NCI-H345 (cell line): ENCODE data around the gene PSME4.

Experiments used
- DNase-seq: peaks from one replicate; lab custom pipeline; 2025; lab: John Stamatoyannopoulos, UW

Gene PSME4, protein sequence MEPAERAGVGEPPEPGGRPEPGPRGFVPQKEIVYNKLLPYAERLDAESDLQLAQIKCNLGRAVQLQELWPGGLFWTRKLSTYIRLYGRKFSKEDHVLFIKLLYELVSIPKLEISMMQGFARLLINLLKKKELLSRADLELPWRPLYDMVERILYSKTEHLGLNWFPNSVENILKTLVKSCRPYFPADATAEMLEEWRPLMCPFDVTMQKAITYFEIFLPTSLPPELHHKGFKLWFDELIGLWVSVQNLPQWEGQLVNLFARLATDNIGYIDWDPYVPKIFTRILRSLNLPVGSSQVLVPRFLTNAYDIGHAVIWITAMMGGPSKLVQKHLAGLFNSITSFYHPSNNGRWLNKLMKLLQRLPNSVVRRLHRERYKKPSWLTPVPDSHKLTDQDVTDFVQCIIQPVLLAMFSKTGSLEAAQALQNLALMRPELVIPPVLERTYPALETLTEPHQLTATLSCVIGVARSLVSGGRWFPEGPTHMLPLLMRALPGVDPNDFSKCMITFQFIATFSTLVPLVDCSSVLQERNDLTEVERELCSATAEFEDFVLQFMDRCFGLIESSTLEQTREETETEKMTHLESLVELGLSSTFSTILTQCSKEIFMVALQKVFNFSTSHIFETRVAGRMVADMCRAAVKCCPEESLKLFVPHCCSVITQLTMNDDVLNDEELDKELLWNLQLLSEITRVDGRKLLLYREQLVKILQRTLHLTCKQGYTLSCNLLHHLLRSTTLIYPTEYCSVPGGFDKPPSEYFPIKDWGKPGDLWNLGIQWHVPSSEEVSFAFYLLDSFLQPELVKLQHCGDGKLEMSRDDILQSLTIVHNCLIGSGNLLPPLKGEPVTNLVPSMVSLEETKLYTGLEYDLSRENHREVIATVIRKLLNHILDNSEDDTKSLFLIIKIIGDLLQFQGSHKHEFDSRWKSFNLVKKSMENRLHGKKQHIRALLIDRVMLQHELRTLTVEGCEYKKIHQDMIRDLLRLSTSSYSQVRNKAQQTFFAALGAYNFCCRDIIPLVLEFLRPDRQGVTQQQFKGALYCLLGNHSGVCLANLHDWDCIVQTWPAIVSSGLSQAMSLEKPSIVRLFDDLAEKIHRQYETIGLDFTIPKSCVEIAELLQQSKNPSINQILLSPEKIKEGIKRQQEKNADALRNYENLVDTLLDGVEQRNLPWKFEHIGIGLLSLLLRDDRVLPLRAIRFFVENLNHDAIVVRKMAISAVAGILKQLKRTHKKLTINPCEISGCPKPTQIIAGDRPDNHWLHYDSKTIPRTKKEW (N-terminal part only)

DNA sequence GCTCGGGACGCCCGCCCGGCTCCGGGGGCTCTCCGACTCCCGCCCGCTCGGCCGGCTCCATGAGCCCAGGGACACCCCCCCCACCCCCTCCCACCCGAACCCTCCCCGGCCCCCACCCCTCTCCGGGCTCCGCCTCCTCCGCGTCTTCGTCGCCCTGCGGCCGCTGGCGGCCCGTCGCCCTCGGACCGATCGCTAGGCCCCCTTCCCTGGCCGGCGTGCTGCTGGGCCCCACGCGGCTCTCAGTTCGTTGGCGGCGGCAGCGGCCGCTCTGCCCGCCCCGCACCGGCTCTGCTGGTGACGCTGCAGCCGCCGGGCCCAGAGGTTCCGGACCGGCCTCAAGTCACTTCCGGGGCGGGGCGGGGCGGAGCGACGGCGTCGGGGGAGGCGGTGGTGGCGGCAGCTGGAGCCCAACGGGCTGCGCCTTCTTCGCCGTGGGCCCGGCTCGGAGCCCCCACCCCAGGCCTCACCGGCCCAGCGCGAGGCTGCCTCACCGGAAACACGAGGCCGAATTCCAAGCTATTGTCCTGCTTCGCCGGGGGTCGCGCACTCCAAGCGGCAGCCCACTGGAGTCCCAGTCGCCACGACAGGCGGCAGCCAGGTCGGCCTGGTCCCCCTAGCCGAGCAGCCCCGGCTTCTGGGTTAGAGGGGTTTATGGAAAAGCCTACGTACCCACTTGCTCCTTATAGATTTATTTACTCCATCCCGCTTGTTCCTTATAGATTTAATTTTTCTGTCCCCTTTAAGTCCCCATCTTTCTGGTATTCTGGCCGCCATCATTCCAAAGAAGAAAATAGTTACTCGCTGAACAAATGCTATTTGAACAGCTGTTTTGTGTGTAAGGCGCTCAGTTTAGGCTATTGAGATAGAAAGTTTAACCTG lies at the start of gene PSME4:
Gene PSME4 (minus strand): TSS at position 270 of the 879 bp plus-strand sequence. CDS start 209 bp downstream, at position 61.
- peak; percentile 89 for DNase-seq

DNA sequence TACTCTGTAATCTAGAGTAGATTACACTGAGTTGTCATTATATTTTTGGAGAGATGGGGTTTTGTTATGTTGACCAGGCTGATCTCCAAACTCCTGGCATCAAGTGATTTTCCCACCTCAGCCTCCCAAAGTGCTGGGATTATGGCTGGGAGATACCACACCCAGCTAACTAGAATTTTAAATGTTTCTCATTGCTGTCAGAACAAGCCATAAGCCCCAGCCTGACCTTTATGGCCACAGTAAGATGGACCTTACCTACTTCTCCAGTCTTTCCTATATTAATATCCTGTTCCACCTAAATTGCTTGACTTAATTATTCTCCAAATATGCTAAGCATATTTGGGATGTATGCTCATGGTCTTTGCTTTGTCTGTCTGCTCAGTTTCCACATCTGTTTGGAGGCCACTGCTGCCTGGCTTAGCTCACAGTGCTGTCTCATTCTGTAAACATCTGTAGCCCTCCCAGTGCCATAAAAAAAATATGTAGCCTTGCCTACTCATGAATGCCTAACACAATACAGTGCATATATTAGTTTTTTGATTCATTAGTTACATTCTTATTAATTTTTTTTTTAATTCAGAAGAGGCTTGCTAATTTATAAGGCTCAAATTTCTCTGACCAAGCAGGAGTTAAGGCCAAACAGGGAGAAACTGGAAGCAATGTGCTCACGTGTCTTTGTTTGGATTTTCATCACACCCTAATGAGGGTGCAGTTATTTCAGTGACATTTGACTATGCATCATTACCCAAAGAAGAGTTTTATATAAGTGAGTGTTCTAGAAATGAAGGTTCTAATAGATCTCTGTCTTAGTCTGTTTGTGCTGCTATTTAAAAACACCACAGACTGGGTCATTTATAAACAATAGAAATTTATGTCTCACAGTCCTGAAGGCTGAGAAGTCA lies 45.3 kb upstream of the PSME4 start:
- DNase-seq, result no peak

DNA sequence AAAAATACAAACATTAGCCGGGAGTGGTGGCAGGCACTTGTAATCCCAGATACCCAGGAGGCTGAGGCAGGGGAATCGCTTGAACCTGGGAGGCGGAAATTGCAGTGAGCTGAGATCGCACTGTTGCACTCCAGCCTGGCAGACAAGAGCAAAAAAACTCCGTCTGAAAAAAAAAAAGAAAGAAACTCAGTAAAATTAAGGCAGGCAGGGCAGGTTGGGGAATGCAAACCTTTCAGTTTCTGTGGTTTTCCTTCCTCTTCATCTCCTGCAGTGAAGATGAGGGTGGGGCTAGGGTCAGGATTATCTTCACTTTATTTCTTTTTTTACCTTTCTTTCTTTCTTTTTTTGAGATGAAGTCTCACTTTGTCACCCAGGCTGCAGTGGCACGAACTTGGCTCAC lies 43.2 kb upstream of the PSME4 start:
- DNase-seq, result no peak

DNA sequence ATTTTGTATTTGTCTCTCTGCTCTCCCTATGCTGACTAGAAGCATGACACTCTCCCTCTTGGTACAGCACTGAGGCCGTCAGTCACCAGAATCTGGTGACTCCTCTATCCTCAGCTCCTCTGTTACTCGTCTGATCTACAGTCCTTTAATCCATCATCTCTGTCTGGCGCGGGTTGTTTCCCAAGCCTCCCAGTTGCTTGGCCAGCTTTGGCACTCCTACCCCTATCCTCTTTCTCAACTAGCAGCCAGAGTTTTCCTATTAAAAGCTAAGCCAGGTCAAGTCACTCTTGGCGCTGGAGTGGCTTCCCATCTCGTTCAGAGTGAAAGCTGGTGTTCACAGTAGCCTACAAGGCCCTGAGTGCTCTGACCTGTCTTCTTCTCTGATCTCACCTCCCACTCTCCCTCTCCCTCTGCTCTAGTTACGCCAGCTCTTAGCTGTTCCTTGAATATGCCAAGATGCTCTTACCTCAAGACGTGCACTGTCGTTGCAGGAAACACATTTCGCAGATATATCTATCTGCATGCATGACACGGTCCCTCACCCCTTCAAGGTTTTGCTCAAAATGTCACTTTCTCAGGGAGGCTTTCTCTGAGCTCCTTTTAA lies 41.8 kb upstream of the PSME4 start:
- DNase-seq, result no peak

DNA sequence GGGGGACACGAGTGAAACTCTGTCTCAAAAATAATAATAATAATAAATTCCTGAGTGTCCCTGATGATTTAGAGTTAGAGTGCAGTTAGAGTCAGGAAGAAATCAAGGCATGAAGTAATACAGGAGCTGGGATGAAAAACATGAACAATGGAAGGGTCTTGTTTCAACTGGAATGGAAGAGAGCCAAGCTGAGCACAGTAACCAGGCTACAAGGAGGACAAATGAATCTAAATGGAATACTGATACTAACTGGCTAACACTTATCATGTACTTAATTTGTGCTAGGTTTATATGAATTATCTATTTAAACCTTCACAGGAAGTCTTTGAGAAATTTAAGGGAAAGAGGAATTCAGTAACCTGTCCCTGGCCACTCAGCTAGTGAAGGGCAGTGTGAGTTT lies 38.8 kb upstream of the PSME4 start:
- no peak for DNase-seq

DNA sequence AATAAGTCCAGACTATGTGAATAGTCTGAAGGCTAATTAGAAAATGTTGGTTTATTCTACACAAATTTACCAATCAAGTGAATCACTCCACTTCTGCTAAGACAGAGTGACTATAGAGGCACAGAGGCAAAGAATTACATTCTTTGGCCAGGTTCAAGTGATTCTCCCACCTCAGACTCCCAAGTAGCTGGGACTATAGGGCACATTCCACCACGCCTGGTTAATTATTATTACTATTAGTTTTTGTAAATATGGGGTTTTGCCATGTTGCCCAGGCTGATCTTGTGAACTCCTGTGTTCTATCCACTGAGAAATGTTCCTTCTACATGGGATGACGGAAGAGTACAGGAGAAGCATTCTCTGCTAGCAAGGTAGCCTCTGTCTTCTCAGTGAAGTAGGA lies 37.6 kb upstream of the PSME4 start:
- DNase-seq, result no peak

DNA sequence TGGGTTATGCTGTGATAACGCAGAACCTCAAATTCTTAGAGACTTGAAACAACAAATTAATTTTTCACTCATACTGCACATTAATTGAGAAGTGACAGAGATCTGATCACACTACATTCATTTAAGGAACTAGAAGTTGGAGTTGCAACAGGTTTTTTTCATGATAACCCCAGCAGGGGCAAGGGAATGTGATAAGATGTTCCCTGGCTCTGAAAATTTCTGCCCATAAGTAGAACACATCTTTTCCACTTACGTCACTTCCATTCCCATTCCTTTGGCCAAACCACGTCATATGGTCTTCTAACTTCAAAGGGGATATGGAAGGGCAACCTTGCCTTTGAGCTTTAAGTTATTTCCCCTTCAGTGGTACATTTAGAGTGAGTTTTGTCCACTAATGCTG lies 29.7 kb upstream of the PSME4 start:
- DNase-seq, result no peak

DNA sequence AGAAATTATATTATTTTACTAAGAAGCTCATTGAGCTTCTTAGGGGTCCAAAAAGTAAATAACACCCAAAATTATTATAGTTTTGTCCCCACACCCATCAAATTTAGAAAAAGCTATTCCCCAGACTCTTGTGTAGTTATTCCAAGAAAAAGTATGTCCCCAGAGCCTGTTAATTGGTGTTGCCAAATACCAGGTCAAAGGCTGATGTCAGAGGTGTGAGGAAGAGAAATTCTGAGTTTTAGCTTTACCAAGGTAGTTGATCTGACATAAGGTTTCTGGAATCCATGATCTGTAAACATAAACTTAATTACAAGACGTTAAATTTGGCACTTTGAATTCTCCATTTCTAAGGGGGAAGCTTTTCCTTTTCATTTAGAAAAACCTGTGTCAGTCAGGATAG lies 29.3 kb upstream of the PSME4 start:
- no peak for DNase-seq

DNA sequence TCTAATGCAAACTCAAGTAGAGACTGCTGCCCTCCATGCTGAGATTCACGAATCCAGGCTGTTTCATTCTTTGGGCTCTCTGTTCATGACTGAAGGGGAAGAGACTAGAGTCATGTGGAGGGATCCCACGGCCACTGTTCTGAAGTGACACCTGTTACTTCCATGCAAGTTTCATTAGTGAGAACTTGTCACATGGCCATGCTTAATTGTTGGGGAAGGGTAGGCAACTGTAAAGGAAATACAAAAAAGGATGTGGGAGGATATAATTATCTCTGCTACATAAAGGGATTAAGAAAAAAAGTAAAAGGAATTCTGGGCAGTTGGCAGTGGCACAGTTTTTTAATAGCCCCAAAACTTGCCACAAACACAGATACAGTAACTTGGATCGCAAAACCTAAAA lies 28.0 kb upstream of the PSME4 start:
- no peak for DNase-seq

DNA sequence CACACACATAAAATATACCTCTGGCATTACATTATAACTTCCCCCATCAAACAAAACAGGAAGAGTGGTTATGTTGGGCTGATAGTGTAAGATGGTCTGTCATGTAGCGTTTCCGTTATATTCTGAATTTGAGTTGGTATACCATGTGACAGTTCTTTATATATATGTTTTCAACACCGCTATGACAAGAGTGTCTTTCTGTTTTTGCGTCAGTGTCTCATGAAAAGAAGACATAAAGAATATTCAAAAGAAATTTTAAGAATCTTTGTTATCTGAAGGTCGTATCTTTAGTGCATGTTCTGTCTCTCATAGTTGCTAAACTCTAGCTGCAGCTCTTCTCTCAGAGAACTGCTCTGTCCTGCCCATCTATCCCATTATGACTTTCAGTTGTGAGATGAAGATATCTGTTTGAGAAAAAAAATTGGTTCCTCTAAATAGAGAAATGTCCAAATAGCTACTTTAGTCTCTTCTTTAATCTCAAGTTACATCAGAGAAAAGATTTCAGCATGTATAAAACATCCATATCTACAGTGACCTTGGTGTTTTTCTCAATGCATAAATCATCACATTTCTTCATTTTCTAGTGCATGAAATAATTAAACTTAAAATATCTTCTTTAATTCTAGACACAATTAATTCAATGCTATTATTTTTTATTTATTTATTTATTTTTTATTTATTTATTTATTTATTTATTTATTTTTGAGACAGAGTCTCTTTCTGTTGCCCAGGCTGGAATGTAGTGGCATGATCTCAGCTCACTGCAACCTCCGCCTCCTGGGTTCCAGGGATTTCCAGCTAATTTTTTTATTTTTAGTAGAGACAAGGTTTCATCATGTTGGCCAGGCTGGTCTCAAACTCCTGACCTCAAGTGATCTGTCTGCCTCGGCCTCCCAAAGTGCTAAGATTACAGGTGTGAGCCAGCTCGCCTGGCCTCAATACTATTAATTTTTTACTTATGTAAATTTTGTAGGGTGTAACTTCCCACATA lies 24.3 kb upstream of the PSME4 start:
- no peak for DNase-seq

DNA sequence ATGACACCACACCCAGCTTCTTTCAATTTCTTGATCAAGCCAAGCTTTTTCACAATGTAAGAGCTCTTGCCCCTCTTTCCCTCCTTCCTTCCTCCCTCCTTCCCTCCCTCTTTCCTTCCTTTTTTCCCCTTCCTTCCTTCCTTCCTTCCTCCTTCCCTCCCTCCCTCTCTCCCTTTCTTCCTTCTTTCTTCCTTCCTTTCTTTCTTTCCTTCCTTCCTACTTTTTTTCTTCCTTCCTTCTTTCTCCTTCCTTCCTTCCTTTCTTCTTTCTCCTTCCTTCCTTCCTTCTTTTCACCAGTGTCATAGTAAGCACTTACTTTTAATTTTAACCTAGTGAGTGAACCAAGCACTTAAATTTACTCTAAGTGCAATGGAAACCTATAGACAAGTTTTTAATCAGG lies 21.2 kb upstream of the PSME4 start:
- no peak for DNase-seq

DNA sequence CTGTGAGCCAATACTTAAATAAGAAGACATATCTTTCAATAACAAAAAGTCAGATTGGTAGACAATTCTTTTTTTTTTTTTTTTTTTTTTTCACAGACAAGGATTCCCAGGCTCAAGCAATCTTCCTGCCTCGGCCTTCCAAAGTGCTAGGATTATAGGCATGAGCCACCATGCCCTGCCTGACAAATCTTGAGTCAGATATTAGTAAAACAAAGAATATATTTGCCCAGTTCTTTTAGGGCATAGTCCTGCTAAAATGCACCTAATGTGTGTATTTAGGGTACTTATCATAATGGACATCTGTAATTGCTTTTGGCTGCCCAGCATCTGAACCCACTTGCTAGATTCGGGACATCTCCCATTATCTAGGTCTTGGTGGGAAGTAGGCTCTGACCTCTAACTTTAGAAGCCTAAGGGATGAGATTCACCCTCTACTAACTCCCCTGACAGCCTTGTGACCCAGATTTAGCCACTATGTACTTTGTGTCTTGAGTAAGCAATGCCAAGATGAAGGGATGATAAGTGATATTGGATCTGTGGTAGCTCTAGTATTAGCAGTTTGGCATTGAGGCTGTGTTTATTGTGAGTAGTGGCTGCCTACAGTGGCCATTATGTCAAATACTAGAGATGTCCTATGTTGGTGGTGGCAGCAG lies 18.5 kb upstream of the PSME4 start:
- DNase-seq, result no peak

DNA sequence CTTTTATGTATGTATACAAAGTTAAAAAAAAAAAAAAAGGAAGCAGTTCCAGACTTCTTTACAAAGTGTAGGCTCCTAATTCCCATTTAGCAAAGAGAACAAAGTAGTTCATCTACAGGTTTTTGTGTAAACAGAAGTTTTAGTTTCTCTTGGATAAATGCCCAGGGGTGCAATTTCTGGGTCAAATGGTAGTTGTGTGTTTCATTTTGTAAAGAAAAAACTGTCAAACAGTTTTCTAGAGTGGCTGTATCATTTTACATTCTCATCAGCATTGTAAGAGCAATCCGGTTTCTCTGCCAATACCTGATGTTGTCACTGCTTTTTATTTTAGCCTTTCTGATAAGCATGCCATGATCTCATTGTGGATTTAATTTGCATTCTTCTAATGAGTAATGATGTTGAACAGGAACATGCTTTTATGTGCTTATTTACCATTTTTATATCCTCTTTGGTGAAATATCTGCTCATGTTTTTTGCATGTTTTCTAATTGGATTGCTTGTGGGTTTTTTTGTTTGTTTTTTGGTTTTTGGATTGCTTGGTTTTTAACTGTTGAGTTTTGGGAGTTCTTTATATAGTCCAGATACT lies 16.6 kb upstream of the PSME4 start:
- peak; percentile 94 for DNase-seq

DNA sequence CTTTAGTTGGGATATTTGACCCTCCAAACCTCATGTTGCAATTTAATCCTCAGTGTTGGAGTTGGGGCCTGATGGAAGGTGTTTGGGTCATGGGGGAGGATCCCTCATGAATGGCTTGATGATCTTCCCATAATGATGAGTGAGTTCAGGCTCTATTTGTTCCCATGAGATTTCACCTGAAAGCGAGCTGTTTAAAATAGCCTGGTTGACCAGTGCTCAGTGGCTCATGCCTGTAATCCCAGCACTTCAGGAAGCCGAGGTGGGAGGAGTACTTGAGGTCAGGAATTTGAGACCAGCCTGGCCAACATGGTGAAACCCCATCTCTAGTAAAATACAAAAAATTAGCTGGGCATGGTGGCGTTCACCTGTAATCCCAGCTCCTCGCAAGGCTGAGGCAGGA lies 14.9 kb upstream of the PSME4 start:
- no peak for DNase-seq

DNA sequence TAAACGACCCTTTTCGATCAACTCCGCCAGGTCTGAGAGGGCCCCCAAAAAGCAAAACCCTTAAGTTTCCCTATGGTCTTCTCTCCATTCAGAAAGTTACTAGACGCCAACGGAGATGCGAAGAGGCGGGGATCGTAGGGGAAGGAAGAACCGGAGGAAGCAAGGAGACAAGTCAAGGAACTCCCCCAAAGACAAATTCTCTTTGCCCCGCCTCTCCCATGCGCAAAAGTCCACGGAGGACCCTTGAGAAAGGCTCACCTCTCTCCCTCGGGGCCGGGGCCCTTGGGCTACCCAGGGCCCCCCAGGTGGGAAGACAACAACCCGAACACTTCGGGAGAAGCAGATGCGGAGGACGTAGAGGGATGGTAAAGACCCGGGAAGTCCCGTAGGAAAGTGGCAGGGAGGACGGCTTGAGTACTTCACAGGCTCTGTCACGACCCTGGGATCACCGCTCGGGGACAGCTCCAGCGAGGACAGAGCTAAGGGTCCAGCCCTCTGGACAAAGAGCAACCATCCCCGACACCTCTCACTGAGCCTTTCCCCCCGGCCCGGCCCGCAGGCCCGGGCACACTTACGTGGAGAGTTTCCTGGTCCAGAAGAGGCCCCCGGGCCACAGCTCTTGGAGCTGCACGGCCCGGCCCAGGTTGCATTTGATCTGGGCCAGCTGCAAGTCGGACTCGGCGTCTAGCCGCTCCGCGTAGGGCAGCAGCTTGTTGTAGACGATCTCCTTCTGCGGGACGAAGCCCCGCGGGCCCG lies 647 bp downstream of the PSME4 start:
- DNase-seq, result no peak

DNA sequence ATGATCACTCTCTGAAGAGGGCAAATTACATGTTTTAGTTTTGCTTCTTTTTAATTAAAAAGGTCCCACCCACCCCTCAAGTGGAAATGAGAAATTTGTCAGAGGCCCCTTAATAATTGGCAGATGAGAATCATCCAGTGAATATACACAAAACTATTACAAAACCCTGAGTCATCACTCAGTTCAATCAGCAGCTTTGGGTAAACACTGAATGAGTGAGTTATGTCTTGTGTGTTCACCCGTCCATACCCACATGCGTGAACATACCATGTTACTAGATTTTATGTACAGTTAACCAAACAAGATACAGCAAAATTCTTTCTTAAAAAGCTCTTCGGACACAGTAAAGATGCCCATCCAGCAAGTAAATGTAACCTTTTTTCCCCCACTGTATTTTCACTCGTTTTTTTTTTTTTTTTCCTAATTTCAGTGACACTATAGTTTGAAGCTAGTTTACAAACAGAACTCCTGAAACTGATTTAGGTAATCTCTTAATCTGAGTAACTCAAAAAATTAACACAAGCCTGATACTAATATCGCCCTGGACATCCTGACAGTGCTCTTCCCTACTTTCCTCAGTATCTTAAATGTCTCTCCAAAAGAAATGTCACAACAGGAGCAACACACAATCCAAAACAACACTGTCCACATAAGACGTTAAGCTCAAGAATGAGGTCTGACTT lies 1.4 kb downstream of the PSME4 start:
- peak; percentile 38 for DNase-seq
